Prostate gland (tissue), 2 donors: ENCODE results near the gene EIF4G2.

Experiments used
- POLR2A ChIP-seq: fragments of 450-650 bp; IDR thresholded peaks from one replicate; pipeline ENCODE4 v1.6.1; 2016; ENCODE audit warnings: antibody characterized with exemption, mild to moderate bottlenecking
- POLR2AphosphoS5 ChIP-seq: sonication (generic); formaldehyde crosslinking; IDR thresholded peaks from one replicate; pipeline ENCODE4 v1.6.1; 2017; ENCODE audit warnings: antibody characterized with exemption
- TF ChIP-seq, protein P1 (sequence below), 4 experiments: fragments of 200-600 bp in 2 of 4; fragments of 450-650 bp in 2 of 4; sonication (generic) in 2 of 4; IDR thresholded peaks; 1 replicate in 3 of 4; 2 replicates in 1 of 4; pipeline ENCODE4 v1.5.1; 2016 to 2019; ENCODE audit warnings: antibody characterized with exemption in 4 of 4, mild to moderate bottlenecking in 2 of 4, moderate library complexity in 2 of 4

DNA sequence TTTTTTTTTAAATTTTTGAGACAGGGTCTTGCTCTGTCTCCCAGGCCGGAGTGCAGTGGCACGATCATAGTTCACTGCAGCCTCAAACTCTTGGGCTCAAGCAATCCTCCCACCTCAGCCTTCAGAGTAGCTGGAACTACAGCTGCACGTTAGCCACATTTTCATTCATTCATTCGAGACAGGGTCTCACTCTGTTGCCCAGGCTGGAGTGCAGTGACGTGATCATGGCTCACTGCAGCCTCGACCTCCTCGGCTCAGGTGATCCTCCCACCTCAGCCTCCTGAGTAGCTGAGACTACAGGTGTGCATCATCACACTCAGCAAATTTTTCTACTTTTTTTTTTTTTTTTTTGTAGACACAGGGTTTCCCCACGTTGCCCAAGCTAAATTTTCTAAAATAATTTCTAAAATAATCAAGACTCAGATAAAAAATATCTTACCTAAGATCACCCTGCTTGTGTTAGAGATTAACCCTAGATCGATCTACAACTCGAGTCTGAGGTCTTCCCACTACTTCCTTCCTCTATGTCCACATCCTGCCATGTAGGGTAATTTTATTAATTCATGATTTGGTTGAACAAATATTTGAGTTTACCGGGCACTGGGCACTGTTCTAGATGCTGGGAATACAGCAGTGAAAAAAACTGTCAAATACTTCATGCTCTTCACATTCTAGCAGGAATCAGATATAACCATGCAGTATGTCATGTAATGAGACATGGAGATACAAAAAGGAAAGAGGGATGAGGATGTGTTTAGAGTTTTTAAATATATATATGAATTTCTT, 15.1 kb downstream of the EIF4G2 start:
- no peak for TF ChIP-seq POLR2AphosphoS5
- TF ChIP-seq, protein P1, sequence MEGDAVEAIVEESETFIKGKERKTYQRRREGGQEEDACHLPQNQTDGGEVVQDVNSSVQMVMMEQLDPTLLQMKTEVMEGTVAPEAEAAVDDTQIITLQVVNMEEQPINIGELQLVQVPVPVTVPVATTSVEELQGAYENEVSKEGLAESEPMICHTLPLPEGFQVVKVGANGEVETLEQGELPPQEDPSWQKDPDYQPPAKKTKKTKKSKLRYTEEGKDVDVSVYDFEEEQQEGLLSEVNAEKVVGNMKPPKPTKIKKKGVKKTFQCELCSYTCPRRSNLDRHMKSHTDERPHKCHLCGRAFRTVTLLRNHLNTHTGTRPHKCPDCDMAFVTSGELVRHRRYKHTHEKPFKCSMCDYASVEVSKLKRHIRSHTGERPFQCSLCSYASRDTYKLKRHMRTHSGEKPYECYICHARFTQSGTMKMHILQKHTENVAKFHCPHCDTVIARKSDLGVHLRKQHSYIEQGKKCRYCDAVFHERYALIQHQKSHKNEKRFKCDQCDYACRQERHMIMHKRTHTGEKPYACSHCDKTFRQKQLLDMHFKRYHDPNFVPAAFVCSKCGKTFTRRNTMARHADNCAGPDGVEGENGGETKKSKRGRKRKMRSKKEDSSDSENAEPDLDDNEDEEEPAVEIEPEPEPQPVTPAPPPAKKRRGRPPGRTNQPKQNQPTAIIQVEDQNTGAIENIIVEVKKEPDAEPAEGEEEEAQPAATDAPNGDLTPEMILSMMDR (IDR thresholded peaks at IDR 0.05), result no peak
- TF ChIP-seq POLR2A, result no peak
